ENCODE results near the gene ARHGAP23. TPM values are rescaled to one million over a fixed set of nuclear protein-coding genes. Genes with fewer than 3 reads are reported as not detected.
"Not testable (repeated sequence)": the region's sequence is repeated elsewhere in the genome, so short reads cannot be mapped to it uniquely, and the experiment has no call there.

Gene ARHGAP23
- total RNA-seq, 4 donors from 2014 or later, result 13.0 to 40.8 (median 24.6) TPM

GRCh38 chr17:38498353-38498752 is 70.1 kb downstream of the ARHGAP23 start:
- TF ChIP-seq POLR2A (IDR thresholded peaks at IDR 0.05), result no peak
- Histone ChIP-seq H3K36me3 (peaks cover 0 to 9% of the 10 kb centered on the region in 2 donors), H3K27me3 (no peaks in the 10 kb centered on the region), H3K9me3 (no peaks in the 10 kb centered on the region), H3K27ac (no peak overlapping the region), H3K4me1 (no peaks in the 10 kb centered on the region), H3K4me3 (replicated peaks in 1 of 3) (no peak overlapping the region)
- DNase-seq, result no peak
- intact Hi-C loops (cut with DNase I), result no loop called here
- 89 to 91% methylated on average over 8 of the region's 14 CpGs for WGBS, 2 donors

GRCh38 chr17:38499230-38499629 is 71.0 kb downstream of the ARHGAP23 start:
- H3K4me3 ChIP-seq (replicated peaks in 1 of 3); H3K27me3 ChIP-seq; H3K36me3 ChIP-seq; H3K9me3 ChIP-seq; H3K27ac ChIP-seq; DNase-seq; intact Hi-C loops (cut with DNase I); H3K4me1 ChIP-seq: not testable (repeated sequence)
- 83 to 95% methylated on average over 9 to 10 of the region's 10 CpGs for WGBS, 2 donors

- H3K9me3 ChIP-seq; H3K27me3 ChIP-seq; DNase-seq; H3K4me1 ChIP-seq; H3K27ac ChIP-seq; intact Hi-C loops (cut with DNase I); H3K4me3 ChIP-seq (replicated peaks in 1 of 3); H3K36me3 ChIP-seq: not testable (repeated sequence)
- 85 to 96% methylated on average over 2 of the region's 2 CpGs for WGBS, 2 donors
Measured at GRCh38 chr17:38501718-38502117, 73.5 kb downstream of the ARHGAP23 start.

GRCh38 chr17:38503286-38503913 is 75.1 kb downstream of the ARHGAP23 start:
- DNase-seq; H3K27me3 ChIP-seq; H3K27ac ChIP-seq; intact Hi-C loops (cut with DNase I); H3K36me3 ChIP-seq; H3K9me3 ChIP-seq; H3K4me1 ChIP-seq; H3K4me3 ChIP-seq (replicated peaks in 1 of 3): not testable (repeated sequence)
- 91 to 92% methylated on average over 9 to 15 of the region's 15 CpGs for WGBS, 2 donors

GRCh38 chr17:38504216-38504615 is 76.0 kb downstream of the ARHGAP23 start:
- DNase-seq, result no peak
- Histone ChIP-seq H3K27me3 (no peaks in the 10 kb centered on the region), H3K4me1 (no peaks in the 10 kb centered on the region), H3K9me3 (no peaks in the 10 kb centered on the region), H3K36me3 (peaks cover 0 to 7% of the 10 kb centered on the region in 2 donors), H3K27ac (no peak overlapping the region), H3K4me3 (replicated peaks in 1 of 3) (no peak overlapping the region)
- WGBS, 2 donors, result 92 to 96% methylated on average over 13 of the region's 14 CpGs
- TF ChIP-seq CTCF (IDR thresholded peaks at IDR 0.05) (no peak), POLR2A (IDR thresholded peaks at IDR 0.05) (no peak)
- intact Hi-C loops (cut with DNase I), result no loop called here

GRCh38 chr17:38507436-38507835 is 79.2 kb downstream of the ARHGAP23 start:
- Histone ChIP-seq H3K9me3 (no peaks in the 10 kb centered on the region), H3K27ac (no peak overlapping the region), H3K4me3 (replicated peaks in 1 of 3) (no peak overlapping the region), H3K36me3 (peaks cover 0 to 7% of the 10 kb centered on the region in 2 donors), H3K27me3 (no peaks in the 10 kb centered on the region), H3K4me1 (peaks cover 4 to 14% of the 10 kb centered on the region in 2 donors)
- intact Hi-C loops (cut with DNase I), result no loop called here
- 81 to 96% methylated on average over 3 of the region's 3 CpGs for WGBS, 2 donors
- DNase-seq, result no peak
- no peak for TF ChIP-seq CTCF (IDR thresholded peaks at IDR 0.05)
- TF ChIP-seq POLR2A (IDR thresholded peaks at IDR 0.05), result no peak

GRCh38 chr17:38507921-38508569 is 79.8 kb downstream of the ARHGAP23 start:
- TF ChIP-seq POLR2A (IDR thresholded peaks at IDR 0.05) (no peak), CTCF (IDR thresholded peaks at IDR 0.05) (no peak)
- WGBS, 2 donors, result 88 to 94% methylated on average over 3 of the region's 3 CpGs
- intact Hi-C loops (cut with DNase I), result no loop called here
- H3K4me1 ChIP-seq, result peaks cover 4 to 14% of the 10 kb centered on the region in 2 donors
- H3K27ac ChIP-seq, result no peak overlapping the region
- no peak overlapping the region for H3K4me3 ChIP-seq (replicated peaks in 1 of 3)
- H3K27me3 ChIP-seq, result no peaks in the 10 kb centered on the region
- DNase-seq, result no peak
- H3K9me3 ChIP-seq, result no peaks in the 10 kb centered on the region
- peaks cover 0 to 7% of the 10 kb centered on the region in 2 donors for H3K36me3 ChIP-seq

Data from thyroid gland (tissue), 4 donors.